PC-9 (cell line): ENCODE data around the gene CUL2. TPM values are rescaled to one million over a fixed set of nuclear protein-coding genes. Genes with fewer than 3 reads are reported as not detected.
"Not testable (repeated sequence)": the region's sequence is repeated elsewhere in the genome, so short reads cannot be mapped to it uniquely, and the experiment has no call there.

Source experiments
- BruUV-seq: library from RNA; stranded (reverse); fragments of 400-500 nt; replicated peaks from 2 replicates; lab custom pipeline; 2021; lab: Mats Ljungman, UMichigan
- CTCF ChIA-PET: fragments of 300-600 bp; sonication (Branson Sonifier 250); formaldehyde crosslinking; loops from one replicate; lab custom pipeline; 2022; ENCODE audit warnings: antibody characterized with exemption; lab: Charles Lee
- POLR2A ChIA-PET: fragments of 300-600 bp; sonication (Branson Sonifier 250); formaldehyde crosslinking; loops from one replicate; lab custom pipeline; 2022; ENCODE audit warnings: antibody characterized with exemption; ENCODE audit not compliant: unreplicated experiment; lab: Charles Lee
- DNase-seq, 2 experiments: peaks; one replicate each; pipeline versions ENCODE4 v3.0.0 to v3.0.0-alpha.2; 2015 to 2022; ENCODE audit warnings: mixed read lengths in 1 of 2
- H2AFZ ChIP-seq: fragments of 200-600 bp; sonication (generic); 2 replicates; pipeline ENCODE4 v1.8.1; 2017; ENCODE audit warnings: antibody characterized with exemption
- H3F3A ChIP-seq: fragments of 200-600 bp; sonication (generic); 2 replicates; pipeline ENCODE4 v1.8.1; 2017; ENCODE audit warnings: antibody characterized with exemption, mild to moderate bottlenecking, low read depth; ENCODE audit not compliant: insufficient read depth
- H3K27ac ChIP-seq: fragments of 200-600 bp; sonication (generic); 2 replicates; pipeline ENCODE4 v1.6.1; 2016; ENCODE audit warnings: mixed run types
- H3K27me3 ChIP-seq: fragments of 200-600 bp; sonication (generic); 2 replicates; pipeline ENCODE4 v1.6.1; 2016; ENCODE audit warnings: low read depth, mixed run types; ENCODE audit not compliant: insufficient read depth
- H3K36me3 ChIP-seq: fragments of 200-600 bp; sonication (generic); 2 replicates; pipeline ENCODE4 v1.6.1; 2016; ENCODE audit warnings: low read depth, mixed run types
- H3K4me1 ChIP-seq: fragments of 200-600 bp; sonication (generic); replicated peaks from 2 replicates; pipeline ENCODE4 v1.6.1; 2016; ENCODE audit warnings: mixed run types; ENCODE audit not compliant: insufficient read depth
- H3K4me2 ChIP-seq: fragments of 200-600 bp; sonication (generic); 2 replicates; pipeline ENCODE4 v1.6.1; 2017; ENCODE audit warnings: mixed run types
- H3K4me3 ChIP-seq: fragments of 200-600 bp; sonication (generic); 2 replicates; pipeline ENCODE4 v1.6.1; 2016; ENCODE audit warnings: mixed run types
- H3K79me2 ChIP-seq: fragments of 200-600 bp; sonication (generic); 2 replicates; pipeline ENCODE4 v1.6.1; 2017; ENCODE audit warnings: low read depth, mixed run types
- H3K9me2 ChIP-seq: fragments of 200-600 bp; sonication (generic); 2 replicates; pipeline ENCODE4 v1.8.1; 2017; ENCODE audit warnings: mild to moderate bottlenecking; ENCODE audit not compliant: insufficient read depth
- H3K9me3 ChIP-seq: fragments of 200-600 bp; sonication (generic); 2 replicates; pipeline ENCODE4 v1.8.1; 2016; ENCODE audit warnings: low read depth; ENCODE audit not compliant: insufficient read depth
- H4K20me1 ChIP-seq: fragments of 200-600 bp; sonication (generic); 2 replicates; pipeline ENCODE4 v1.8.1; 2017; ENCODE audit not compliant: insufficient read depth
- CTCF ChIP-seq: fragments of 200-600 bp; sonication (generic); conservative IDR thresholded peaks from 2 replicates; pipeline ENCODE4 v1.6.1; 2017; ENCODE audit warnings: mixed run types, antibody characterized with exemption, mild to moderate bottlenecking, moderate library complexity
- EZH2 ChIP-seq: fragments of 200-600 bp; sonication (generic); IDR thresholded peaks from 2 replicates; pipeline ENCODE4 v1.8.0; 2017; ENCODE audit warnings: antibody characterized with exemption, low read depth
- intact Hi-C: fragments of 100-400 bp; cut with micrococcal nuclease; formaldehyde crosslinking; loops from one replicate; pipeline ENCODE4 v1.10.0; 2022; ENCODE audit not compliant: unreplicated experiment
- total RNA-seq: library from RNA; stranded (reverse); gene quantifications from 2 replicates; pipeline ENCODE4 v1.2.3, GENCODE V29; 2021

CUL2 gene
- total RNA-seq, 1 experiment from 2014 or later = 31.5 TPM

GRCh38 chr10:35089611-35090161 lies 455 bp downstream of the CUL2 start:
- H2AFZ ChIP-seq = peak overlapping the region; percentile 72
- H3K36me3 ChIP-seq = no peaks in the 10 kb centered on the region
- H3K9me3 ChIP-seq = no peaks in the 10 kb centered on the region
- H3K27ac ChIP-seq = no peak overlapping the region
- DNase-seq = peak in 1 of 2 experiments; percentile 0
- CTCF ChIA-PET = no interaction called here
- POLR2A ChIA-PET = interaction anchor here (0.7 kb wide), 1 partner anchor 14 kb away, joined by 4 read pairs; no protein-coding TSS in a partner anchor
- intact Hi-C loops = no loop called here
- H4K20me1 ChIP-seq = no peaks in the 10 kb centered on the region
- TF ChIP-seq EZH2 (no peak), CTCF (no peak)
- BruUV-seq = no TSS peak
- no peaks in the 10 kb centered on the region for H3F3A ChIP-seq
- peaks cover 14% of the 10 kb centered on the region for H3K4me1 ChIP-seq
- peak overlapping the region; percentile 92 for H3K4me2 ChIP-seq
- no peaks in the 10 kb centered on the region for H3K9me2 ChIP-seq
- no peaks in the 10 kb centered on the region for H3K27me3 ChIP-seq
- H3K79me2 ChIP-seq = peaks cover 48% of the 10 kb centered on the region
- H3K4me3 ChIP-seq = peak overlapping the region; percentile 67

GRCh38 chr10:35083242-35083641 lies 6.9 kb downstream of the CUL2 start:
- Histone ChIP-seq H3K4me3 (no peak overlapping the region), H3K4me2 (no peak overlapping the region), H3K27me3 (no peaks in the 10 kb centered on the region), H4K20me1 (no peaks in the 10 kb centered on the region), H3K9me2 (no peaks in the 10 kb centered on the region), H2AFZ (no peak overlapping the region), H3K79me2 (peaks cover 51% of the 10 kb centered on the region), H3K4me1 (no peaks in the 10 kb centered on the region), H3K9me3 (no peaks in the 10 kb centered on the region), H3F3A (no peaks in the 10 kb centered on the region), H3K36me3 (no peaks in the 10 kb centered on the region), H3K27ac (no peak overlapping the region)
- BruUV-seq = no TSS peak
- ChIA-PET CTCF (no interaction called here), POLR2A (no interaction called here)
- intact Hi-C loops = no loop called here
- no peak for DNase-seq
- TF ChIP-seq CTCF (no peak), EZH2 (no peak)

- H3K36me3 ChIP-seq, H3K4me3 ChIP-seq, H2AFZ ChIP-seq, BruUV-seq, H3K9me2 ChIP-seq, H3K9me3 ChIP-seq, intact Hi-C loops, H3K27me3 ChIP-seq, H3K4me2 ChIP-seq, H3F3A ChIP-seq, H3K4me1 ChIP-seq, H4K20me1 ChIP-seq, CTCF ChIA-PET, DNase-seq, POLR2A ChIA-PET, H3K27ac ChIP-seq: not testable (repeated sequence)
- H3K79me2 ChIP-seq = peaks cover 23% of the 10 kb centered on the region
Measured at GRCh38 chr10:35080261-35080660, 9.9 kb downstream of the CUL2 start.

- CTCF ChIA-PET = no interaction called here
- Histone ChIP-seq H3K4me1 (no peaks in the 10 kb centered on the region), H3K79me2 (peaks cover 20% of the 10 kb centered on the region; the same call in 1 of the 2 replicates), H2AFZ (no peak overlapping the region), H3K9me2 (no peaks in the 10 kb centered on the region), H3K9me3 (no peaks in the 10 kb centered on the region), H3K27ac (no peak overlapping the region), H3K4me2 (no peak overlapping the region), H3F3A (no peaks in the 10 kb centered on the region), H4K20me1 (no peaks in the 10 kb centered on the region), H3K4me3 (no peak overlapping the region), H3K36me3 (no peaks in the 10 kb centered on the region), H3K27me3 (no peaks in the 10 kb centered on the region)
- DNase-seq = no peak
- no TSS peak for BruUV-seq
- intact Hi-C loops = no loop called here
- POLR2A ChIA-PET = no interaction called here
- TF ChIP-seq CTCF (no peak), EZH2 (no peak)
Measured at GRCh38 chr10:35079763-35080162, 10.4 kb downstream of the CUL2 start.
